PFSK-1 (cell line): Measurements from ENCODE around the gene QKI.

ENCODE experiments used
- FOXP2 ChIP-seq: optimal IDR thresholded peaks from 2 replicates; pipeline ENCODE3; 2011; ENCODE audit warnings: borderline replicate concordance, control low read depth, inconsistent platforms; ENCODE audit not compliant: insufficient read depth; ENCODE audit errors: extremely low read length, extremely low read depth
- POLR2AphosphoS5 ChIP-seq: IDR thresholded peaks from 2 replicates; pipeline ENCODE4 v1.6.1; 2012; ENCODE audit warnings: low read depth, mild to moderate bottlenecking, control low read depth, low read length, moderate library complexity
- REST ChIP-seq, 2 experiments: IDR thresholded peaks; 2 replicates each; pipeline versions ENCODE4 v1.6.1 to v1.8.0; 2011 to 2012; ENCODE audit warnings: low read depth in 2 of 2, low read length in 2 of 2, control low read depth in 1 of 2, inconsistent platforms in 1 of 2, mild to moderate bottlenecking in 1 of 2, moderate library complexity in 1 of 2; ENCODE audit not compliant: insufficient read depth in 1 of 2
- SIN3A ChIP-seq: IDR thresholded peaks from 2 replicates; pipeline ENCODE4 v1.6.1; 2012; ENCODE audit warnings: mild to moderate bottlenecking, low read length, moderate library complexity, borderline replicate concordance; ENCODE audit not compliant: insufficient read depth
- TAF1 ChIP-seq: IDR thresholded peaks from 2 replicates; pipeline ENCODE4 v1.6.1; 2012; ENCODE audit warnings: low read length, control low read depth, borderline replicate concordance; ENCODE audit not compliant: insufficient read depth

- no peak for TF ChIP-seq SIN3A
- no peak for TF ChIP-seq TAF1
- no peak for TF ChIP-seq REST (IDR thresholded peaks at IDR 0.05; ENCODE audit: insufficient read depth in 1 of 2, low read depth in 2 of 2, low read length in 2 of 2)
- TF ChIP-seq POLR2AphosphoS5 = no peak
- no peak for TF ChIP-seq FOXP2
Measured at GRCh38 chr6:163600781-163601180, 186.3 kb downstream of the QKI start.
